Testis (tissue), 2 donors: Measurements from ENCODE around the gene PSTK.

Source experiments
- CTCF ChIP-seq, 3 experiments: fragments of 450-650 bp in 2 of 3; fragments of 200-600 bp in 1 of 3; sonication (generic) in 1 of 3; IDR thresholded peaks; one replicate each; pipeline ENCODE4 v1.5.1; 2016 to 2019; ENCODE audit warnings: antibody characterized with exemption in 3 of 3, mild to moderate bottlenecking in 2 of 3, moderate library complexity in 1 of 3
- POLR2A ChIP-seq: fragments of 450-650 bp; IDR thresholded peaks from one replicate; pipeline ENCODE4 v1.6.1; 2017; ENCODE audit warnings: antibody characterized with exemption, mild to moderate bottlenecking, moderate library complexity

DNA sequence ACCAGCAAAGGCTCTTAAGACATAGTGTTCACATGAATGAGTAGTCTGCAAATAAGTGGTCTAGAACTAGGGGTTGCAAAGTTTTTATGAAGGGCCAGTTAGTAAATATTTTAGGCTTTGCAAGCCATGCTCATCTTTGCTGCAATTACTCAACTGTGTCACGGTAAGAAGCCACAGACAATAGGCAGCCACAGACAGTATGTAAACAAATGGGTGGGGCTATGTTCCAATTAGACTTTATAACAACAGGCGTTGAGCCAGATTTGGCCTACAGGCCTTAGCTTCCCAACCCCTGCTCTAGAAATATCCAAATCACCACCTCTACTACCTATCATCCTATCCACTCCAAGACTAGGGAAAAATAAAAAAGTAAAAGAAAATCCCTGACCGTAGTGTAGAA is 19.1 kb downstream of the PSTK start:
- TF ChIP-seq CTCF (IDR thresholded peaks at IDR 0.05): no peak
- TF ChIP-seq POLR2A: no peak
